Heart left ventricle (tissue), 13 donors: ENCODE results near the gene PRR7.

Experiments
- POLR2A ChIP-seq, 2 donors: fragments of 450-650 bp; IDR thresholded peaks; one replicate each; pipeline ENCODE4 v1.6.1; 2017; ENCODE audit warnings: antibody characterized with exemption in 2 of 2, mild to moderate bottlenecking in 2 of 2, moderate library complexity in 2 of 2
- TF ChIP-seq, protein P1 (sequence below), 12 donors: fragments of 200-600 bp; sonication (generic) in 4 of 12; IDR thresholded peaks; one replicate each; pipeline versions ENCODE4 v1.5.0 to v1.8.0; 2018 to 2022; ENCODE audit warnings: antibody characterized with exemption in 12 of 12, mild to moderate bottlenecking in 5 of 12
- donor health status: ischemic (EF 13 %, LVEDD 7.1; RV severe dilation, severe dysfunction).
- donor health status: DM: no; HTN: yes; CAD: no.
- donor health status: DM: no; HTN: no; CAD: no.
- donor health status: ischemic (EF 25% LVEDD 6.9; RV normal size, moderate dysfunction).
- donor health status: ischemic (EF 25% LVEDD 5.7; RV mildly dilated, moderate dysfunction).
- donor health status: ischemic (EF 35%, LVEDD 5.7; RV mildly dilated, moderate dysfunction).
- donor health status: nonischemic (EF 11% LVEDD 7.7; RV severe dilation, severe dysfunction).
- donor health status: DM: yes; HTN: yes; CAD: no.
- donor health status: PGD.
- donor health status: ischemic (EF 29% LVEDD 5.4; RV normal size, mild dysfunction).
- donor health status: nonischemic (EF 23%, LVEDD 6.1; RV moderate dilation, normal function).

DNA sequence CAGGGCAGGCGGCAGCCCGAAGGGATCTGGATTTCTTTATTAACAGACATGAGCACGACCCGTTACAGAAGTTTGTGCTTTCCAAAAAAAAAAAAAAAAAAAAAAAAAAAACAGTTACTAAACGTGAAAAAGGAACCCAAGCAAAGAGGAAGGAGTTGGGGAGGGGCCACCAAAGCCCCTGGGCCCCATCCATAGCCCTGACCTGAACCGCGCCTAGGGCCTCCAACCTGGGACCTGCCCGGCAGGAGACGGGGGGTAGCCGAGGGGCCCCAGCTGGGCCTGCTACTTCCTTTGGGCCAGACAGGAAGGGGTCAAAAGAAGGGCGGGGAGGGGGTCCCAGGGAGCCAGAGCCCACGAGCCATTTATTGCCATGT is 10.0 kb downstream of the PRR7 start:
- TF ChIP-seq POLR2A (IDR thresholded peaks at IDR 0.05): no peak
- TF ChIP-seq, protein P1, sequence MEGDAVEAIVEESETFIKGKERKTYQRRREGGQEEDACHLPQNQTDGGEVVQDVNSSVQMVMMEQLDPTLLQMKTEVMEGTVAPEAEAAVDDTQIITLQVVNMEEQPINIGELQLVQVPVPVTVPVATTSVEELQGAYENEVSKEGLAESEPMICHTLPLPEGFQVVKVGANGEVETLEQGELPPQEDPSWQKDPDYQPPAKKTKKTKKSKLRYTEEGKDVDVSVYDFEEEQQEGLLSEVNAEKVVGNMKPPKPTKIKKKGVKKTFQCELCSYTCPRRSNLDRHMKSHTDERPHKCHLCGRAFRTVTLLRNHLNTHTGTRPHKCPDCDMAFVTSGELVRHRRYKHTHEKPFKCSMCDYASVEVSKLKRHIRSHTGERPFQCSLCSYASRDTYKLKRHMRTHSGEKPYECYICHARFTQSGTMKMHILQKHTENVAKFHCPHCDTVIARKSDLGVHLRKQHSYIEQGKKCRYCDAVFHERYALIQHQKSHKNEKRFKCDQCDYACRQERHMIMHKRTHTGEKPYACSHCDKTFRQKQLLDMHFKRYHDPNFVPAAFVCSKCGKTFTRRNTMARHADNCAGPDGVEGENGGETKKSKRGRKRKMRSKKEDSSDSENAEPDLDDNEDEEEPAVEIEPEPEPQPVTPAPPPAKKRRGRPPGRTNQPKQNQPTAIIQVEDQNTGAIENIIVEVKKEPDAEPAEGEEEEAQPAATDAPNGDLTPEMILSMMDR (IDR thresholded peaks at IDR 0.05): peak in 3 of 12 donors; percentile 23 to 40 (median 35)
